CD8-positive, alpha-beta memory T cell (primary cell): ENCODE results near the gene ITGB4. TPM values are rescaled to one million over a fixed set of nuclear protein-coding genes. Genes with fewer than 3 reads are reported as not detected.

Source experiments
- CTCF ChIA-PET: fragments of 350-600 bp; sonication (Branson Sonifier 250); formaldehyde crosslinking; loops from one replicate; lab custom pipeline; 2021; ENCODE audit warnings: antibody characterized with exemption; lab: Charles Lee
- POLR2A ChIA-PET: fragments of 350-600 bp; sonication (Branson Sonifier 250); formaldehyde crosslinking; loops from one replicate; lab custom pipeline; 2021; ENCODE audit warnings: antibody characterized with exemption; lab: Charles Lee
- DNase-seq, 5 donors: peaks; one replicate each; pipeline versions ENCODE4 v3.0.0 to v3.0.0-alpha.2; 2020 to 2022; ENCODE audit warnings: mixed read lengths in 1 of 5
- H3K27ac ChIP-seq: one replicate; pipeline ENCODE4 v1.7.0; 2013; ENCODE audit warnings: low read depth, mild to moderate bottlenecking, low read length, moderate library complexity
- H3K27me3 ChIP-seq: 2 replicates; pipeline ENCODE4 v1.7.0; 2013; ENCODE audit warnings: low read length, mild to moderate bottlenecking; ENCODE audit not compliant: insufficient read depth, poor library complexity, severe bottlenecking
- H3K36me3 ChIP-seq: 2 replicates; pipeline ENCODE4 v1.7.0; 2013; ENCODE audit warnings: mild to moderate bottlenecking, low read length, moderate library complexity; ENCODE audit not compliant: insufficient read depth
- H3K4me1 ChIP-seq: 2 replicates; pipeline ENCODE4 v1.7.0; 2013; ENCODE audit warnings: mild to moderate bottlenecking, low read length, moderate library complexity; ENCODE audit not compliant: insufficient read depth
- H3K4me3 ChIP-seq: 2 replicates; pipeline ENCODE4 v1.7.0; 2013; ENCODE audit warnings: mild to moderate bottlenecking, low read length
- H3K9me3 ChIP-seq: 2 replicates; pipeline ENCODE4 v1.7.0; 2013; ENCODE audit warnings: mild to moderate bottlenecking, low read length
- H3K27ac Mint-ChIP-seq, 8 donors: one replicate each; pipeline ENCODE4 v1.8.0; 2020 to 2021; ENCODE audit warnings: mixed read lengths in 8 of 8, mild to moderate bottlenecking in 6 of 8, inconsistent platforms in 3 of 8, moderate library complexity in 3 of 8
- H3K27me3 Mint-ChIP-seq, 2 donors: one replicate each; pipeline ENCODE4 v1.8.0; 2020 to 2021; ENCODE audit warnings: mixed read lengths in 2 of 2, mild to moderate bottlenecking in 1 of 2, moderate library complexity in 1 of 2
- H3K36me3 Mint-ChIP-seq, 3 donors: one replicate each; pipeline ENCODE4 v1.8.0; 2020 to 2021; ENCODE audit warnings: mixed read lengths in 3 of 3, inconsistent platforms in 1 of 3, mild to moderate bottlenecking in 1 of 3
- H3K4me1 Mint-ChIP-seq, 3 donors: one replicate each; pipeline ENCODE4 v1.8.0; 2020 to 2021; ENCODE audit warnings: mixed read lengths in 3 of 3, inconsistent platforms in 1 of 3, mild to moderate bottlenecking in 1 of 3
- H3K4me3 Mint-ChIP-seq, 7 donors: one replicate each; pipeline ENCODE4 v1.8.0; 2020 to 2021; ENCODE audit warnings: mixed read lengths in 7 of 7, mild to moderate bottlenecking in 6 of 7, moderate library complexity in 4 of 7, inconsistent platforms in 2 of 7
- H3K9me3 Mint-ChIP-seq, 5 donors: one replicate each; pipeline ENCODE4 v1.8.0; 2020 to 2022; ENCODE audit warnings: mixed read lengths in 5 of 5, mild to moderate bottlenecking in 3 of 5, moderate library complexity in 2 of 5, inconsistent platforms in 1 of 5
- polyA plus RNA-seq: library from polyadenylated mRNA; unstranded; fragments of 300-500 nt; fragmentation: Illumina TruSeq; gene quantifications from one replicate; pipeline ENCODE4 v1.2.3, GENCODE V29; 2021
- total RNA-seq, 2 experiments: library from RNA; stranded (reverse); gene quantifications; one replicate each; pipeline ENCODE4 v1.2.3, GENCODE V29; 2021

ITGB4 gene
- total and polyA plus RNA-seq, 3 experiments from 2014 or later: 1.5 to 2.1 (median 1.8) TPM

GRCh38 chr17:75795820-75796607 is 74.8 kb downstream of the ITGB4 start:
- Mint-ChIP-seq H3K9me3 (no peaks in the 10 kb centered on the region), H3K4me1 (peaks cover 25 to 40% (median 37%) of the 10 kb centered on the region in 3 donors), H3K27me3 (no peaks in the 10 kb centered on the region), H3K27ac (peak overlapping the region in 3 of 8 donors; percentile 32 to 47 (median 44)), H3K4me3 (no peak overlapping the region), H3K36me3 (peaks cover 0 to 67% (median 10%) of the 10 kb centered on the region in 3 donors)
- DNase-seq: no peak
- no peaks in the 10 kb centered on the region for H3K9me3 ChIP-seq
- H3K36me3 ChIP-seq: peaks cover 17% of the 10 kb centered on the region
- H3K4me3 ChIP-seq: no peak overlapping the region
- CTCF ChIA-PET: interaction anchor here (1.0 to 2.1 kb wide), 8 partner anchors 9 to 130 kb away, joined by 3 to 8 read pairs (median 4); partner anchors contain the start of genes GALK1 and TRIM65
- H3K27me3 ChIP-seq: no peaks in the 10 kb centered on the region
- no peaks in the 10 kb centered on the region for H3K4me1 ChIP-seq
- no peak overlapping the region for H3K27ac ChIP-seq
- POLR2A ChIA-PET: interaction anchor here (0.8 to 1.5 kb wide), 2 partner anchors 11 to 16 kb away, joined by 4 read pairs; partner anchors contain the start of gene UNK

DNA sequence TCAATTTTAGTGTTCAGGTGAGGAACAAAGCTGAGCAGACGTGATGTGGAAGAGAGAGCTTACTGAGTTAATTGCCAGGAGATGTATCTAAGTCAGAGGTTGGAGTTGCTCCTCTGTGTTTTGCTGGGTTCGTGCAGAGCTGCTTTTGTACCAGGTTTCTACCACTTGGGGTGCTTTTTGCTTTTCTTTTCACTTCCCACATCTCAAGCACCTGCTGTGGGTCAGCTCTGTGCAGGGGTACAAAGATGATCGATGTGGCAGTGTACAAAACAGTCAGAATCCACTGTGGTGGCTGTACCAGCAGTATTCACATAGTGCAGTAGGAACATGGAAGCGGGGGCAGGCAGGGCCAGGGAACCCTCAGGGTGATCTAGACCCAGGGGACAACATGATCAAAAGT is 78.1 kb downstream of the ITGB4 start:
- Mint-ChIP-seq H3K27me3 (no peaks in the 10 kb centered on the region), H3K4me3 (no peak overlapping the region), H3K4me1 (peaks cover 9 to 27% (median 22%) of the 10 kb centered on the region in 3 donors), H3K9me3 (no peaks in the 10 kb centered on the region), H3K27ac (peak overlapping the region in 2 of 8 donors; percentile 57 to 77), H3K36me3 (peaks cover 0 to 50% (median 8%) of the 10 kb centered on the region in 3 donors)
- H3K27me3 ChIP-seq: no peaks in the 10 kb centered on the region
- ChIA-PET POLR2A (no interaction called here), CTCF (interaction anchor here (1.2 kb wide), 1 partner anchor 97 kb away, joined by 3 read pairs; the partner anchor contains the start of gene TRIM65)
- H3K4me3 ChIP-seq: no peak overlapping the region
- H3K4me1 ChIP-seq: no peaks in the 10 kb centered on the region
- peaks cover 17% of the 10 kb centered on the region for H3K36me3 ChIP-seq
- DNase-seq: no peak
- no peaks in the 10 kb centered on the region for H3K9me3 ChIP-seq
- no peak overlapping the region for H3K27ac ChIP-seq

DNA sequence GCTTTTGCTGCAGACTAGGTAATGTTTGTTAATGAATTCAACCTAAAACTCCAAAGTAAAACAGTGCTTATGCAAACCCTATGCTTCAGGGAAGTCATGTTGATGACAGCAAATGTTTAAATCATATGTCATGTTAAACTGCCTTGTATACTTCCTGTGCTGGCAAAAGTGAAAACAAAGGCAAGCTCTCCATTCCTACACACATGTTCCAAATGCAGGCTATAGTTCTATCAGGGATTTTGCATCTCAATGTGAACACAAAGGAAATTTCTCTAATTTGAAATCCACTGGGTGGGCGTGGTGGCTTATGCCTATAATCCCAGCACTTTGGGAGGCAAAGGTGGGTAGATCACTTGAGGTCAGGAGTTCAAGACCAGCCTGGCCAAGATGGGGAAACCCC is 82.6 kb downstream of the ITGB4 start:
- no peak overlapping the region for H3K4me3 ChIP-seq
- H3K4me1 ChIP-seq: no peaks in the 10 kb centered on the region
- Mint-ChIP-seq H3K9me3 (no peaks in the 10 kb centered on the region), H3K27me3 (no peaks in the 10 kb centered on the region), H3K27ac (peak overlapping the region in 1 of 8 donors; percentile 27), H3K36me3 (peaks cover 0 to 28% (median 5%) of the 10 kb centered on the region in 3 donors), H3K4me1 (peaks cover 6 to 20% (median 9%) of the 10 kb centered on the region in 3 donors), H3K4me3 (no peak overlapping the region)
- H3K9me3 ChIP-seq: no peaks in the 10 kb centered on the region
- no peaks in the 10 kb centered on the region for H3K27me3 ChIP-seq
- POLR2A ChIA-PET: interaction anchor here (1.1 to 1.4 kb wide), 2 partner anchors 16 to 19 kb away, joined by 3 read pairs; no protein-coding TSS in a partner anchor
- H3K27ac ChIP-seq: no peak overlapping the region
- DNase-seq: no peak
- H3K36me3 ChIP-seq: peaks cover 3% of the 10 kb centered on the region
- CTCF ChIA-PET: interaction anchor here (0.8 to 2.7 kb wide), 4 partner anchors 9 to 170 kb away, joined by 3 to 7 read pairs (median 3); partner anchors contain the start of gene SMIM5

- Histone ChIP-seq H3K27ac (no peak overlapping the region), H3K9me3 (no peaks in the 10 kb centered on the region), H3K27me3 (no peaks in the 10 kb centered on the region), H3K36me3 (peaks cover 4% of the 10 kb centered on the region), H3K4me3 (no peak overlapping the region), H3K4me1 (no peaks in the 10 kb centered on the region)
- no peak overlapping the region for H3K4me3 Mint-ChIP-seq
- ChIA-PET POLR2A (no interaction called here), CTCF (interaction anchor here (0.8 kb wide), 1 partner anchor 16 kb away, joined by 3 read pairs; no protein-coding TSS in a partner anchor)
- H3K27ac Mint-ChIP-seq: peak overlapping the region in 2 of 8 donors; percentile 87 to 90
- DNase-seq: peak in 1 of 5 donors; percentile 35
- H3K4me1 Mint-ChIP-seq: peaks cover 4 to 12% (median 9%) of the 10 kb centered on the region in 3 donors
- no peaks in the 10 kb centered on the region for H3K9me3 Mint-ChIP-seq
- H3K27me3 Mint-ChIP-seq: no peaks in the 10 kb centered on the region
- peaks cover 0 to 37% (median 0%) of the 10 kb centered on the region in 3 donors for H3K36me3 Mint-ChIP-seq
Measured at GRCh38 chr17:75806822-75807500, 85.7 kb downstream of the ITGB4 start.

Other genes starting within 250 kb of the ITGB4 start
- 10 to 100 TPM in 1 of 2 experiments, 1 to 10 TPM in 1; 6.9 to 11.1 TPM for gene CASKIN2, start 205.9 kb upstream of the ITGB4 start, total RNA-seq
- 0.15 TPM for gene CASKIN2, start 205.9 kb upstream of the ITGB4 start, polyA plus RNA-seq
- 10 to 100 TPM; 49.7 to 56.9 TPM for gene TSEN54, start 204.9 kb upstream of the ITGB4 start, total RNA-seq
- gene TSEN54, start 204.9 kb upstream of the ITGB4 start, polyA plus RNA-seq: 152 TPM
- gene LLGL2, start 195.8 kb upstream of the ITGB4 start, total RNA-seq: 10 to 100 TPM; 17.1 to 17.8 TPM
- 39.5 TPM for gene LLGL2, start 195.8 kb upstream of the ITGB4 start, polyA plus RNA-seq
- 10 to 100 TPM; 26.1 to 33.3 TPM for gene MYO15B, start 133.7 kb upstream of the ITGB4 start, total RNA-seq
- 1.6 TPM for gene MYO15B, start 133.7 kb upstream of the ITGB4 start, polyA plus RNA-seq
- under 1 TPM in 1 of 2 experiments, not detected in 1; 0.20 TPM for gene SMIM5, start 88.0 kb upstream of the ITGB4 start, total RNA-seq
- 0.13 TPM for gene SMIM5, start 88.0 kb upstream of the ITGB4 start, polyA plus RNA-seq
- gene RECQL5, start 54.3 kb upstream of the ITGB4 start, total RNA-seq: 10 to 100 TPM; 28.5 to 30.3 TPM
- gene RECQL5, start 54.3 kb upstream of the ITGB4 start, polyA plus RNA-seq: 16.0 TPM
- gene SAP30BP, start 54.1 kb upstream of the ITGB4 start, total RNA-seq: 100 to 1,000 TPM in 1 of 2 experiments, 10 to 100 TPM in 1; 98.0 to 111 TPM
- 87.5 TPM for gene SAP30BP, start 54.1 kb upstream of the ITGB4 start, polyA plus RNA-seq
- 10 to 100 TPM; 33.2 to 39.7 TPM for gene GALK1, start 43.7 kb downstream of the ITGB4 start, total RNA-seq
- gene GALK1, start 43.7 kb downstream of the ITGB4 start, polyA plus RNA-seq: 19.7 TPM
- 10 to 100 TPM; 24.4 to 29.3 TPM for gene UNK, start 63.3 kb downstream of the ITGB4 start, total RNA-seq
- gene UNK, start 63.3 kb downstream of the ITGB4 start, polyA plus RNA-seq: 32.8 TPM
- gene UNC13D, start 122.9 kb downstream of the ITGB4 start, total RNA-seq: 100 to 1,000 TPM; 143 to 154 TPM
- gene UNC13D, start 122.9 kb downstream of the ITGB4 start, polyA plus RNA-seq: 90.3 TPM
- 10 to 100 TPM; 47.5 to 53.2 TPM for gene WBP2, start 133.9 kb downstream of the ITGB4 start, total RNA-seq
- gene WBP2, start 133.9 kb downstream of the ITGB4 start, polyA plus RNA-seq: 129 TPM
- 10 to 100 TPM; 12.6 to 14.1 TPM for gene TRIM47, start 157.1 kb downstream of the ITGB4 start, total RNA-seq
- 17.6 TPM for gene TRIM47, start 157.1 kb downstream of the ITGB4 start, polyA plus RNA-seq
- 10 to 100 TPM; 34.9 to 35.4 TPM for gene TRIM65, start 175.5 kb downstream of the ITGB4 start, total RNA-seq
- gene TRIM65, start 175.5 kb downstream of the ITGB4 start, polyA plus RNA-seq: 28.1 TPM
- gene MRPL38, start 183.4 kb downstream of the ITGB4 start, total RNA-seq: 100 to 1,000 TPM; 171 to 180 TPM
- 73.1 TPM for gene MRPL38, start 183.4 kb downstream of the ITGB4 start, polyA plus RNA-seq
- gene FBF1, start 219.6 kb downstream of the ITGB4 start, total RNA-seq: 10 to 100 TPM; 22.6 to 23.8 TPM
- 5.7 TPM for gene FBF1, start 219.6 kb downstream of the ITGB4 start, polyA plus RNA-seq